Heart right ventricle (tissue), 16 donors: ENCODE results near the gene MYH11. TPM values are rescaled to one million over a fixed set of nuclear protein-coding genes. Genes with fewer than 3 reads are reported as not detected.

ENCODE experiments used
- ATAC-seq, 8 donors: fragments of 200-7000 bp; cut with Tn5 transposase; one replicate each; pipeline ENCODE4 v1.9.1; 2020; ENCODE audit warnings: mild to moderate bottlenecking in 8 of 8, moderate library complexity in 8 of 8, moderate number of reproducible peaks in 1 of 8
- DNase-seq, 2 donors: peaks; one replicate each; pipeline ENCODE4 v3.0.0-alpha.2; 2020
- H3K27ac ChIP-seq, 10 donors: fragments of 200-600 bp; sonication (generic) in 2 of 10; one replicate each; pipeline versions ENCODE4 v1.5.0 to v1.8.0; 2020 to 2022; ENCODE audit warnings: mild to moderate bottlenecking in 3 of 10
- H3K27me3 ChIP-seq, 7 donors: fragments of 200-600 bp; one replicate each; pipeline ENCODE4 v1.8.0; 2021 to 2022; ENCODE audit warnings: mild to moderate bottlenecking in 2 of 7
- H3K36me3 ChIP-seq, 9 donors: fragments of 200-600 bp; sonication (generic) in 1 of 9; one replicate each; pipeline versions ENCODE4 v1.5.0 to v1.8.0; 2020 to 2022; ENCODE audit warnings: mild to moderate bottlenecking in 2 of 9
- H3K4me1 ChIP-seq, 9 donors: fragments of 200-600 bp; sonication (generic) in 1 of 9; one replicate each; pipeline versions ENCODE4 v1.5.0 to v1.8.0; 2020 to 2022; ENCODE audit warnings: mild to moderate bottlenecking in 4 of 9
- H3K4me3 ChIP-seq, 10 donors: fragments of 200-600 bp; sonication (generic) in 2 of 10; one replicate each; pipeline versions ENCODE4 v1.5.0 to v1.8.0; 2020 to 2022; ENCODE audit warnings: mild to moderate bottlenecking in 7 of 10, moderate library complexity in 2 of 10
- H3K9me3 ChIP-seq, 11 donors: fragments of 200-600 bp in 10 of 11; sonication (generic) in 2 of 11; one replicate each; pipeline versions ENCODE4 v1.5.0 to v1.8.0; 2013 to 2022; ENCODE audit warnings: mild to moderate bottlenecking in 2 of 11, control low read depth in 1 of 11, moderate library complexity in 1 of 11
- WGBS, 2 donors: extraction: QIAGEN DNeasy Blood & Tissue Kit; methylation state at CpG; one replicate each; pipeline ENCODE4 v1.1.7; 2013; ENCODE audit warnings: inconsistent platforms in 1 of 2; 5-methylcytosine and 5-hydroxymethylcytosine counted together
- intact Hi-C, 10 donors: fragments of 100-400 bp; cut with DNase I; formaldehyde crosslinking; loops; one replicate each; pipeline versions ENCODE4 v1.11.1 to v1.14.2; 2022
- polyA plus RNA-seq, 2 donors: library from polyadenylated mRNA; stranded (reverse); fragments of 200-250 nt; gene quantifications; one replicate each; pipeline ENCODE4 v1.2.3, GENCODE V29; 2013
- total RNA-seq, 10 donors: library from RNA; stranded (reverse); fragmentation: NEBNext Ultra II Directional in 3 of 10; extraction: Animal tissue kit (Norgen Biotek cat#: 25700) in 3 of 10; gene quantifications; one replicate each; pipeline versions ENCODE4 v1.2.1 to v1.2.4, GENCODE V29; 2021 to 2023
- TF ChIP-seq, protein P1 (sequence below), 9 donors: fragments of 200-600 bp; sonication (generic) in 2 of 9; IDR thresholded peaks; one replicate each; pipeline versions ENCODE4 v1.5.0 to v1.8.0; 2021 to 2022; ENCODE audit warnings: antibody characterized with exemption in 9 of 9, mild to moderate bottlenecking in 5 of 9, moderate library complexity in 1 of 9
- donor health status: Arrhythmogenic right ventricular cardiomyopathy.
- donor health status: ischemic (EF 13 %, LVEDD 7.1; RV severe dilation, severe dysfunction).
- donor health status: healthy with polysubstance abuse.
- donor health status: DM: no; HTN: yes; CAD: no.
- donor health status: DM: no; HTN: no; CAD: no.
- donor health status: ischemic (EF 25% LVEDD 6.9; RV normal size, moderate dysfunction).
- donor health status: ischemic (EF 25% LVEDD 5.7; RV mildly dilated, moderate dysfunction).
- donor health status: healthy.
- donor health status: DM: yes; HTN: yes; CAD: no.
- donor health status: Ischemic cardiomyopathy.
- donor health status: ischemic (EF 35%, LVEDD 5.7; RV mildly dilated, moderate dysfunction).
- donor health status: nonischemic (EF 11% LVEDD 7.7; RV severe dilation, severe dysfunction).
- donor health status: DM: yes; HTN: yes; CAD: no.
- donor health status: PGD.
- donor health status: ischemic (EF 29% LVEDD 5.4; RV normal size, mild dysfunction).
- donor health status: nonischemic (EF 23%, LVEDD 6.1; RV moderate dilation, normal function).

Gene MYH11
- total and polyA plus RNA-seq, 12 donors, result 9.8 to 46.7 (median 23.5) TPM

- TF ChIP-seq, protein P1, sequence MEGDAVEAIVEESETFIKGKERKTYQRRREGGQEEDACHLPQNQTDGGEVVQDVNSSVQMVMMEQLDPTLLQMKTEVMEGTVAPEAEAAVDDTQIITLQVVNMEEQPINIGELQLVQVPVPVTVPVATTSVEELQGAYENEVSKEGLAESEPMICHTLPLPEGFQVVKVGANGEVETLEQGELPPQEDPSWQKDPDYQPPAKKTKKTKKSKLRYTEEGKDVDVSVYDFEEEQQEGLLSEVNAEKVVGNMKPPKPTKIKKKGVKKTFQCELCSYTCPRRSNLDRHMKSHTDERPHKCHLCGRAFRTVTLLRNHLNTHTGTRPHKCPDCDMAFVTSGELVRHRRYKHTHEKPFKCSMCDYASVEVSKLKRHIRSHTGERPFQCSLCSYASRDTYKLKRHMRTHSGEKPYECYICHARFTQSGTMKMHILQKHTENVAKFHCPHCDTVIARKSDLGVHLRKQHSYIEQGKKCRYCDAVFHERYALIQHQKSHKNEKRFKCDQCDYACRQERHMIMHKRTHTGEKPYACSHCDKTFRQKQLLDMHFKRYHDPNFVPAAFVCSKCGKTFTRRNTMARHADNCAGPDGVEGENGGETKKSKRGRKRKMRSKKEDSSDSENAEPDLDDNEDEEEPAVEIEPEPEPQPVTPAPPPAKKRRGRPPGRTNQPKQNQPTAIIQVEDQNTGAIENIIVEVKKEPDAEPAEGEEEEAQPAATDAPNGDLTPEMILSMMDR (IDR thresholded peaks at IDR 0.05), result no peak
- DNase-seq (no peak), ATAC-seq (no peak)
- Histone ChIP-seq H3K27ac (no peak overlapping the region), H3K9me3 (no peaks in the 10 kb centered on the region), H3K27me3 (peaks cover 0 to 2% (median 0%) of the 10 kb centered on the region in 7 donors), H3K4me1 (peaks cover 0 to 6% (median 0%) of the 10 kb centered on the region in 9 donors), H3K4me3 (no peak overlapping the region), H3K36me3 (no peaks in the 10 kb centered on the region)
- 85 to 93% methylated on average over 4 of the region's 4 CpGs for WGBS, 2 donors
- intact Hi-C loops, result no loop called here
Measured at GRCh38 chr16:15834502-15834901, 22.3 kb downstream of the MYH11 start.

DNA sequence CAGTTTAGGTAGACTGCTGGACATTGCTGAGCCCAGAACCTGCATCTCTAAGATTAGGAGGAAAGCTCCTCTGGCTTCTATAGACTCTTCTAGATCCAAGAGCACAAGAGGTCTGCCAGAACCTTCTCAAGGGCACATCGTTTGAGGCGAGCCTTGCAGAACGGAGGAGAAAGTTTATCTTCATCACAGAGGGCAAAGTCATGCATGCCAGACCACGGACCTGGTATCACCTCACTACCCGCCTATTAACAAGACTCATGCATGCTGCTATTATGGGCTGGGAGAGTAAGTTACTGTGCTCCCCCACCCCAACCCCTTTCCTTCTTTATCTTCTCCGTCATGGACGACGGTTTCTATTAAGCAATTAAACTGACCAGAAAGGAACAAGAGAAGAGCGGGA, 23.3 kb downstream of the MYH11 start:
- TF ChIP-seq, protein P1 (IDR thresholded peaks at IDR 0.05), result no peak
- DNase-seq (no peak), ATAC-seq (no peak)
- H3K9me3 ChIP-seq, result no peaks in the 10 kb centered on the region
- H3K4me1 ChIP-seq, result peaks cover 0 to 6% (median 0%) of the 10 kb centered on the region in 9 donors
- no peak overlapping the region for H3K27ac ChIP-seq
- no peaks in the 10 kb centered on the region for H3K27me3 ChIP-seq
- no peak overlapping the region for H3K4me3 ChIP-seq
- H3K36me3 ChIP-seq, result no peaks in the 10 kb centered on the region
- intact Hi-C loops, result no loop called here
- 67 to 71% methylated on average over 9 of the region's 9 CpGs for WGBS, 2 donors

GRCh38 chr16:15832241-15832640, 24.6 kb downstream of the MYH11 start:
- Histone ChIP-seq H3K9me3 (no peaks in the 10 kb centered on the region), H3K4me3 (no peak overlapping the region), H3K4me1 (peaks cover 0 to 6% (median 0%) of the 10 kb centered on the region in 9 donors), H3K27ac (no peak overlapping the region), H3K36me3 (no peaks in the 10 kb centered on the region), H3K27me3 (peaks cover 0 to 10% (median 0%) of the 10 kb centered on the region in 7 donors)
- intact Hi-C loops, result no loop called here
- ATAC-seq (no peak), DNase-seq (no peak)
- TF ChIP-seq, protein P1 (IDR thresholded peaks at IDR 0.05), result no peak
- WGBS, 2 donors, result 92% methylated on average over 6 of the region's 6 CpGs

DNA sequence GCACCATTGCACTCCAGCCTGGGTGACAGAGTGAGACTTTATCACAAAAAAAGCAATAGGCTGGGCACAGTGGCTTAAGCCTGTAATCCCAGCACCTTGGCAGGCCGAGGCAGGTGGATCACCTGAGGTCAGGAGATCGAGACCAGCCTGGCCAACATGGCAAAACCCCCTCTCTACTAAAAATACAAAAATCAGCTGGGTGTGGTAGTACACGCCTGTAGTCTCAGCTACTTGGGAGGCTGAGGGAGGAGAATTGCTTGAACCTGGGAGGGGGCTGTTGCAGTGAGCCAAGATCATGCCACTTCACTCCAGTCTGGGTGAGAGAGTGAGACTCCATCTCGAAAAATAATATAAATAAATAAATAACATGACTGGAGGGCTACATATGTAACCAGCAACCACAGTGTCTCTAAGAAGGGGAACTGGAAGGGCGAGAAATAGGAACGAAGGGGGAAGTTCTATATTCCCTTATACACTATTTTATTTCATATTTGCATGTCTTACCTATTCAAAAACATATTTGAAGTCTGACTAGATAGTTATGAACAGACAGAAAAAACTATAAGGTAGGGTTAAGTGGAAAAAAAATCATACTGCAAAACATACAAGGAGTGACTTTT, 25.9 kb downstream of the MYH11 start:
- intact Hi-C loops, result no loop called here
- no peaks in the 10 kb centered on the region for H3K36me3 ChIP-seq
- peaks cover 0 to 6% (median 0%) of the 10 kb centered on the region in 9 donors for H3K4me1 ChIP-seq
- no peak overlapping the region for H3K27ac ChIP-seq
- H3K9me3 ChIP-seq, result no peaks in the 10 kb centered on the region
- DNase-seq (no peak), ATAC-seq (no peak)
- peaks cover 0 to 19% (median 0%) of the 10 kb centered on the region in 7 donors for H3K27me3 ChIP-seq
- no peak overlapping the region for H3K4me3 ChIP-seq
- TF ChIP-seq, protein P1 (IDR thresholded peaks at IDR 0.05), result no peak
- WGBS, 2 donors, result 82 to 86% methylated on average over 6 of the region's 6 CpGs
